Upper lobe of left lung (tissue), 4 donors: ENCODE measurements around the gene AHCYL2.

ENCODE experiments used
- POLR2A ChIP-seq, 4 donors: fragments of 450-650 bp; IDR thresholded peaks; one replicate each; pipeline ENCODE4 v1.5.1; 2016 to 2017; ENCODE audit warnings: antibody characterized with exemption in 4 of 4, mild to moderate bottlenecking in 2 of 4
- POLR2AphosphoS5 ChIP-seq, 2 donors: sonication (generic); formaldehyde crosslinking; IDR thresholded peaks; one replicate each; pipeline ENCODE4 v1.5.1; 2017; ENCODE audit warnings: antibody characterized with exemption in 2 of 2
- TF ChIP-seq, protein P1 (sequence below), 6 experiments: fragments of 450-650 bp in 4 of 6; fragments of 200-600 bp in 2 of 6; sonication (generic) in 2 of 6; IDR thresholded peaks; one replicate each; pipeline ENCODE4 v1.5.1; 2016 to 2019; ENCODE audit warnings: antibody characterized with exemption in 6 of 6

GRCh38 chr7:129367349-129367699 is 142.5 kb downstream of the AHCYL2 start:
- TF ChIP-seq, protein P1, sequence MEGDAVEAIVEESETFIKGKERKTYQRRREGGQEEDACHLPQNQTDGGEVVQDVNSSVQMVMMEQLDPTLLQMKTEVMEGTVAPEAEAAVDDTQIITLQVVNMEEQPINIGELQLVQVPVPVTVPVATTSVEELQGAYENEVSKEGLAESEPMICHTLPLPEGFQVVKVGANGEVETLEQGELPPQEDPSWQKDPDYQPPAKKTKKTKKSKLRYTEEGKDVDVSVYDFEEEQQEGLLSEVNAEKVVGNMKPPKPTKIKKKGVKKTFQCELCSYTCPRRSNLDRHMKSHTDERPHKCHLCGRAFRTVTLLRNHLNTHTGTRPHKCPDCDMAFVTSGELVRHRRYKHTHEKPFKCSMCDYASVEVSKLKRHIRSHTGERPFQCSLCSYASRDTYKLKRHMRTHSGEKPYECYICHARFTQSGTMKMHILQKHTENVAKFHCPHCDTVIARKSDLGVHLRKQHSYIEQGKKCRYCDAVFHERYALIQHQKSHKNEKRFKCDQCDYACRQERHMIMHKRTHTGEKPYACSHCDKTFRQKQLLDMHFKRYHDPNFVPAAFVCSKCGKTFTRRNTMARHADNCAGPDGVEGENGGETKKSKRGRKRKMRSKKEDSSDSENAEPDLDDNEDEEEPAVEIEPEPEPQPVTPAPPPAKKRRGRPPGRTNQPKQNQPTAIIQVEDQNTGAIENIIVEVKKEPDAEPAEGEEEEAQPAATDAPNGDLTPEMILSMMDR (IDR thresholded peaks at IDR 0.05) = no peak
- TF ChIP-seq POLR2A (IDR thresholded peaks at IDR 0.05) (no peak), POLR2AphosphoS5 (IDR thresholded peaks at IDR 0.05) (no peak)
